ENCODE results near the gene FUT6. TPM values are rescaled to one million over a fixed set of nuclear protein-coding genes. Genes with fewer than 3 reads are reported as not detected.

FUT6 gene
- total RNA-seq, 1 donor from 2014 or later, result 1.1 TPM

DNA sequence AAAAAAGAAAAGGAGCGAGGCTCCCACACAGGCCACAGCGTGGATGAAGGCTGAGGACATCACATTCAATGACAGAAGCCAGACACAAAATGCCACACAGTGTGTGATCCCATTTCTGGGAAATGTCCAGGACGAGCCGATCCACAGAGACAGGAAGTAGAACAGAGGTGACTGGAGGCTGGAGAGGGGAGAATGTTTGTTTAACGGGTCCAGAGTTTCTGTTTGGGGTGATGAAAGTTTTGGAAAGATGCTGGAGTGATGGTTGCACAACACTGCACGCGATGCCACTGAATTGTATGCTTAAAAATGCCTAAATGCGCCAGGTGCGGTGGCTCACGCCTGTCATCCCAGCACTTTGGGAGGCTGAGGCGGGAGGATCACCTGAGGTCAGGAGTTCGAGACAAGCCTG lies 31.5 kb upstream of the FUT6 start:
- Histone ChIP-seq H3K27ac (no peak overlapping the region), H3K4me3 (no peak overlapping the region), H3K27me3 (ENCODE audit: low read depth) (no peaks in the 10 kb centered on the region), H3K9me3 (no peaks in the 10 kb centered on the region), H3K4me1 (no peaks in the 10 kb centered on the region), H3K36me3 (no peaks in the 10 kb centered on the region)
- ATAC-seq (no peak), DNase-seq (no peak)
- intact Hi-C loops (cut with DNase I), result no loop called here
- TF ChIP-seq, protein P1, sequence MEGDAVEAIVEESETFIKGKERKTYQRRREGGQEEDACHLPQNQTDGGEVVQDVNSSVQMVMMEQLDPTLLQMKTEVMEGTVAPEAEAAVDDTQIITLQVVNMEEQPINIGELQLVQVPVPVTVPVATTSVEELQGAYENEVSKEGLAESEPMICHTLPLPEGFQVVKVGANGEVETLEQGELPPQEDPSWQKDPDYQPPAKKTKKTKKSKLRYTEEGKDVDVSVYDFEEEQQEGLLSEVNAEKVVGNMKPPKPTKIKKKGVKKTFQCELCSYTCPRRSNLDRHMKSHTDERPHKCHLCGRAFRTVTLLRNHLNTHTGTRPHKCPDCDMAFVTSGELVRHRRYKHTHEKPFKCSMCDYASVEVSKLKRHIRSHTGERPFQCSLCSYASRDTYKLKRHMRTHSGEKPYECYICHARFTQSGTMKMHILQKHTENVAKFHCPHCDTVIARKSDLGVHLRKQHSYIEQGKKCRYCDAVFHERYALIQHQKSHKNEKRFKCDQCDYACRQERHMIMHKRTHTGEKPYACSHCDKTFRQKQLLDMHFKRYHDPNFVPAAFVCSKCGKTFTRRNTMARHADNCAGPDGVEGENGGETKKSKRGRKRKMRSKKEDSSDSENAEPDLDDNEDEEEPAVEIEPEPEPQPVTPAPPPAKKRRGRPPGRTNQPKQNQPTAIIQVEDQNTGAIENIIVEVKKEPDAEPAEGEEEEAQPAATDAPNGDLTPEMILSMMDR (IDR thresholded peaks at IDR 0.05), result no peak

DNA sequence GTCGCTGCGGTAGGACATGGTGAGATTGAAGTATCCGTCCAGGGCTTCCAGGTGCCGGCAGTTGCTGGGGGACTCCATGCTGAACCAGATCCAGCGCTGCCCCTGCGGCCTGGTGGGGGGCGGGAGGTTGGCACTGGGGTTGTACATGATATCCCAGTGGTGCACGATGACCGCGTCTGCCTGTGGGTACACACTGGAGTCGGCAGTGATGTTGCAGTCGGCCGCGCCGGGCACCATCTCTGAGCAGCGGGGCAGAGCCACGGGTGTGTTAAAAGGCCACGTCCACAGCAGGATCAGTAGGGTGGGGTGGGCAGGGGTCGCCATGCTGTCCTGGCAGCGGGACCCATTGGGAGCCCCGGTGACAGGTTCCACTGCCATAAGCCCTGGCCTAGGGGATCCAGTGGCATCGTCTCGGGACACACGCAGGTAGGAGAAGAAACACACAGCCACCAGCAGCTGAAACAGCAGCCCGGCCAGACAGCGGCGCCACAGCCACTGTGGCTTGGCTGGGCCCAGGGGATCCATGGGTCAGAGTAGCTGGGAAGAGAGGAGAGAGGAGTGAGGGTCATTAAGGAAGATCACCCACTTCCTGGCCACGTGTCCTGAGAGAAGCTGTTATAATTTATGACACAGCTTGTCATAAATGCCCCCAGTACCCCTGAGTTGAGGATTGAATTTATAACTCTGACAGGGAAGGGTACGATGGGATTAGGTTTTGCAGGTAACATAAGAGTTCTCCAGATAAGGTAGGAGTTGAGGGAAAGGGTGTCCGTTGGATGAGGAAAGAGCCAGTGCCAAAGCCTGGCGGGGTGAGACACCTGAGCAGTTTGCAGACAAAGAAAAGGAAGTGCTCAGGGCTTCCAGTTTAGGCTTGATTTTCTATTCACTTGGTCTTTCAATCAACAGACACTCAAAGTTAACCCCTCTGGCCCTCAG lies 28.0 kb upstream of the FUT6 start:
- peak in 1 of 2 donors; percentile 29 for ATAC-seq
- Histone ChIP-seq H3K9me3 (no peaks in the 10 kb centered on the region), H3K4me1 (no peaks in the 10 kb centered on the region), H3K27me3 (ENCODE audit: low read depth) (no peaks in the 10 kb centered on the region), H3K4me3 (no peak overlapping the region), H3K36me3 (no peaks in the 10 kb centered on the region), H3K27ac (no peak overlapping the region)
- TF ChIP-seq, protein P1 (IDR thresholded peaks at IDR 0.05), result no peak
- intact Hi-C loops (cut with DNase I), result no loop called here
- no peak for DNase-seq

DNA sequence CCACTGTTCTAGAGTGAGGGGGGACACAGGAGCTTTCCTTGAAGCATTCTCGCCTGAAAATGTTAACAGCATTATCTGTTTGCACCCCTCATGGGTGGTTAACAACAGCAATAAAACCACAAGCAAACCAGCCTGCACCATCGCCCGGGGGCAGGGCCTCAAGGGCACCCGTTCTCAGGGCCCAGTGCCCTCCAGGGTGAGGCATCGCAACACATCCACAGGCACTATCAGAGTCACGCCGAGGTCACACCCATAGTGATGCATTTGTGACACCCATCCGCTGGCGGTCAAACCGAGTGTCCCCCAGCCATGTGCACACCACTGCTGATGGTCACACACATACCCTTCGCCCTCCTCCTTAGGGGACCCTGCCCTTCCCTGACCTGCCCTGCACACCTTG lies 26.3 kb upstream of the FUT6 start:
- intact Hi-C loops (cut with DNase I), result no loop called here
- TF ChIP-seq, protein P1 (IDR thresholded peaks at IDR 0.05), result no peak
- ATAC-seq, result peak in 1 of 2 donors; percentile 9
- no peaks in the 10 kb centered on the region for H3K27me3 ChIP-seq (ENCODE audit: low read depth)
- no peak overlapping the region for H3K4me3 ChIP-seq
- no peak overlapping the region for H3K27ac ChIP-seq
- no peak for DNase-seq
- H3K9me3 ChIP-seq, result no peaks in the 10 kb centered on the region
- no peaks in the 10 kb centered on the region for H3K4me1 ChIP-seq
- no peaks in the 10 kb centered on the region for H3K36me3 ChIP-seq

DNA sequence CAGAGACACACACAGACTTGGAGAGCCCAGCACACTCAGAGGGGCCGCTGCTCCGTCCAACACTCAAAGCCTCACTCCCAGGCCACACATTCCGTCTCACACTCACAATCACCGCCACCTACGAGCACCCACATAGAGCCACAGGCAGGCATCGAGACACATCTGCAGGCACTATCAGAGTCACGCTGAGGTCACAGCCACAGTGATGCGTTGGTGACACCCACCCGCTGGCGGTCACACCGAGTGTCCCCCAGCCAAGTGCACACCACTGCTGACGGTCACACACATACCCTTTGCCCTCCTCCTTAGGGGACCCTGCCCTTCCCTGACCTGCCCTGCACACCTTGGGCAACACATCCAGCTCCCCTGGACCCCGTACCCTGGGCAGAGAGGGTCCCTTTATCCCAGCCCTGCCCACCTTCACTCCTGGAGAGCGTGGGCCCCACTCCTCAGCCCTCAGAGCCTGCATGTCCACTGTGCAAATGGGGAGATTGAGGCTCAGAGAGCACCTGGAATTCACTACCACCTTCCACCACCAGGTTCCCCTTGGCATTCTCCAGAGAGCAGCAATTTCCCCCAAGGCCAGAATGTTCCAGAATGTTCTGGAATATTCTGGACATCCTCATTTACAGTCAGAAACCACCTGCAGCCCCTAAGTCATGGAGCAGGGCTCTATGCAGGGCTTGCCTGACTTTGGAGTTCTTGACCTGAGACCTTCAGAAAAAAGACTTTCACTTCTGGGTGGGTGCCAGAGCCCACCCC lies 25.4 kb upstream of the FUT6 start:
- Histone ChIP-seq H3K9me3 (no peaks in the 10 kb centered on the region), H3K36me3 (no peaks in the 10 kb centered on the region), H3K4me3 (no peak overlapping the region), H3K27me3 (ENCODE audit: low read depth) (no peaks in the 10 kb centered on the region), H3K27ac (no peak overlapping the region), H3K4me1 (no peaks in the 10 kb centered on the region)
- intact Hi-C loops (cut with DNase I), result no loop called here
- TF ChIP-seq, protein P1 (IDR thresholded peaks at IDR 0.05), result no peak
- no peak for ATAC-seq
- no peak for DNase-seq

DNA sequence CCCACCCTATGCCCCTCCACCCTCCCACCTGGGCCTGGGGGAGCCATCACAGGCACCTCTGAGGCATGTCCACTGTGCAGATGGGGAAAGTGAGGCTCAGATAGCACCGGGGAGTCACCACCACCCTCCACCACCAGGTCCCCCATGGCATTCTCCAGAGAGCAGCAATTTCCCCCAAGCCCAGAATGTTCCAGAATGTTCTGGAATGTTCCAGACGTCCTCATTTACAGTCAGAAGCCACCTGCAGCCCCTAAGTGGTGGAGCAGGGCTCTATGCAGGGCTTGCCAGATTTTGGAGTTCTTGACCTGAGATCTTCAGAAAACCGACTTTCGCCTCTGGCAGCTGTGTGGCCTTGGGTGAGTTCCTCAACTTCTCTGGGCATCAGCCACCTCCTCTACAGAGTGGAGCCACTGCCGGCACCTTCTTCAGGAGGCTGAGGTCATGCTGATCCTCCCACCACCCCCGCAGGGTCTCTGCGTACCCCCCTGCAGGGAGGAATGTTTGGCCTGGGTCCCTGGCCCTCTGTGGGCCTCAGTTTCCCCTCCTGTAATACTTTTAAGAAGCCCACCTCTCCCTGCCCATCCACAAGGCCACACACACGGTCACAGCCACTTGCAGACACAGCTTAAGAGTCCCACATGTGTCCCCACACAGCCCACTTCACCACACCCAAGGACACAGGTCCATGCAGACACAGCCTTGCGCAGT lies 24.7 kb upstream of the FUT6 start:
- DNase-seq, result no peak
- H3K27me3 ChIP-seq (ENCODE audit: low read depth), result no peaks in the 10 kb centered on the region
- H3K9me3 ChIP-seq, result no peaks in the 10 kb centered on the region
- TF ChIP-seq, protein P1 (IDR thresholded peaks at IDR 0.05), result no peak
- no peak overlapping the region for H3K4me3 ChIP-seq
- intact Hi-C loops (cut with DNase I), result no loop called here
- no peak overlapping the region for H3K27ac ChIP-seq
- ATAC-seq, result no peak
- no peaks in the 10 kb centered on the region for H3K4me1 ChIP-seq
- no peaks in the 10 kb centered on the region for H3K36me3 ChIP-seq

Measured in lower lobe of right lung (tissue), 2 donors.